Common myeloid progenitor, CD34-positive (primary cell): Measurements from ENCODE around the gene ATXN1.
"Not testable (repeated sequence)": the region's sequence is repeated elsewhere in the genome, so short reads cannot be mapped to it uniquely, and the experiment has no call there.

Experiments
- CTCF ChIA-PET: fragments of 350-600 bp; sonication (Branson Sonifier 250); formaldehyde crosslinking; loops from one replicate; lab custom pipeline; 2021; ENCODE audit warnings: antibody characterized with exemption; lab: Charles Lee
- POLR2A ChIA-PET: fragments of 350-600 bp; sonication (Branson Sonifier 250); formaldehyde crosslinking; loops from one replicate; lab custom pipeline; 2021; ENCODE audit warnings: antibody characterized with exemption; lab: Charles Lee
- DNase-seq, 3 donors: peaks; one replicate each; pipeline versions ENCODE4 v3.0.0 to v3.0.0-alpha.2; 2013
- H3K27ac ChIP-seq, 2 experiments: 1 replicate in 1 of 2; 2 replicates in 1 of 2; pipeline ENCODE4 v1.7.0; 2013; ENCODE audit warnings: inconsistent platforms in 2 of 2, low read length in 2 of 2, mild to moderate bottlenecking in 2 of 2, low read depth in 1 of 2, moderate library complexity in 1 of 2; ENCODE audit not compliant: severe bottlenecking in 2 of 2, insufficient read depth in 1 of 2, poor library complexity in 1 of 2
- H3K27me3 ChIP-seq, 5 experiments: replicated peaks in 2 of 5; 1 replicate in 3 of 5; 2 replicates in 2 of 5; pipeline versions ENCODE4 v1.6.1 to v1.7.0; 2013; ENCODE audit warnings: low read length in 4 of 5, mild to moderate bottlenecking in 2 of 5, moderate library complexity in 2 of 5, inconsistent platforms in 1 of 5; ENCODE audit not compliant: insufficient read depth in 5 of 5, control insufficient read depth in 4 of 5
- H3K36me3 ChIP-seq, 4 experiments: 1 replicate in 2 of 4; 2 replicates in 2 of 4; pipeline versions ENCODE4 v1.6.1 to v1.7.0; 2013; ENCODE audit warnings: low read length in 3 of 4, control low read depth in 1 of 4, mild to moderate bottlenecking in 1 of 4; ENCODE audit not compliant: control insufficient read depth in 4 of 4, insufficient read depth in 4 of 4
- H3K4me1 ChIP-seq, 4 experiments: 1 replicate in 3 of 4; 2 replicates in 1 of 4; pipeline versions ENCODE4 v1.6.1 to v1.7.1; 2013; ENCODE audit warnings: low read length in 3 of 4, mild to moderate bottlenecking in 3 of 4, control low read depth in 1 of 4, inconsistent platforms in 1 of 4, moderate library complexity in 1 of 4; ENCODE audit not compliant: control insufficient read depth in 4 of 4, insufficient read depth in 4 of 4; ENCODE audit errors: control extremely low read depth in 1 of 4
- H3K4me3 ChIP-seq, 7 experiments: 1 replicate in 4 of 7; 2 replicates in 3 of 7; pipeline versions ENCODE4 v1.5.1 to v1.7.0; 2013; ENCODE audit warnings: mild to moderate bottlenecking in 7 of 7, low read length in 6 of 7, moderate library complexity in 6 of 7, inconsistent platforms in 2 of 7, low read depth in 2 of 7, control low read depth in 1 of 7; ENCODE audit not compliant: insufficient read depth in 4 of 7, control insufficient read depth in 1 of 7; ENCODE audit errors: extremely low read depth in 1 of 7
- H3K9me3 ChIP-seq, 5 experiments: 1 replicate in 4 of 5; 2 replicates in 1 of 5; pipeline versions ENCODE4 v1.6.1 to v1.7.1; 2013; ENCODE audit warnings: low read length in 4 of 5, mild to moderate bottlenecking in 2 of 5, inconsistent platforms in 1 of 5, low read depth in 1 of 5, moderate library complexity in 1 of 5; ENCODE audit not compliant: control insufficient read depth in 4 of 5, insufficient read depth in 2 of 5; ENCODE audit errors: control extremely low read depth in 1 of 5
- WGBS: methylation state at CpG from one replicate; pipeline ENCODE4 v1.1.5; 2013; ENCODE audit not compliant: insufficient coverage; 5-methylcytosine and 5-hydroxymethylcytosine counted together

The ATXN1 gene

GRCh38 chr6:16619777-16620176 is 141.5 kb downstream of the ATXN1 start:
- ChIA-PET POLR2A (no interaction called here), CTCF (no interaction called here)
- Histone ChIP-seq H3K27ac (no peak overlapping the region), H3K36me3 (no peaks in the 10 kb centered on the region), H3K27me3 (no peaks in the 10 kb centered on the region), H3K4me1 (peaks cover 0 to 2% (median 0%) of the 10 kb centered on the region in 4 experiments), H3K9me3 (no peaks in the 10 kb centered on the region), H3K4me3 (no peak overlapping the region)
- WGBS, result 100% methylated on average over 1 of the region's 2 CpGs
- DNase-seq, result no peak

- Histone ChIP-seq H3K36me3 (no peaks in the 10 kb centered on the region), H3K9me3 (no peaks in the 10 kb centered on the region), H3K4me3 (no peak overlapping the region), H3K27ac (no peak overlapping the region), H3K4me1 (peaks cover 0 to 2% (median 0%) of the 10 kb centered on the region in 4 experiments), H3K27me3 (no peaks in the 10 kb centered on the region)
- POLR2A ChIA-PET, result no interaction called here
- WGBS, result no CpG with 5 or more reads among the region's 2 CpGs
- DNase-seq, result no peak
- CTCF ChIA-PET, result no interaction called here
Observed at GRCh38 chr6:16618962-16619361, 142.3 kb downstream of the ATXN1 start.

DNA sequence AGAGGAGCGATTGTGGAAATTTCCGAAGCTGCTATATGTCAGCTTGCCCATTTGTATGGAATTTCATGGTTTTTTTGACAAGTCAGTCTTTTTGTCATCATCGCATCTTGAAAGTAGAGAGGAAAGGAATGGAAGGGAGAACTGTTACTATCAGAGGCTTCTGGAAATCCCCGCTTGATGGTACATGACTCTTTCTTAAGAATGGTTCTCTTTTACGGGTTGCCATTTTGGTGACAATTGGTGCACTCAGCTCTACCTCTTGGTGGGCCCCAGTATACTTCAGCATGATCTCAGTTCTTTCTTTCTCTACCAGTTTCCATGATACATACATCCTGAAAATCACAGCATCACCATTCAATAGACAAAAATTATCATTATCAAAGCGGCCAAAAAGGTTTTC is 146.0 kb downstream of the ATXN1 start:
- H3K9me3 ChIP-seq, CTCF ChIA-PET, H3K27ac ChIP-seq, DNase-seq, POLR2A ChIA-PET, H3K36me3 ChIP-seq, H3K4me1 ChIP-seq, H3K27me3 ChIP-seq, H3K4me3 ChIP-seq: not testable (repeated sequence)
- WGBS, result 90% methylated on average over 2 of the region's 6 CpGs

DNA sequence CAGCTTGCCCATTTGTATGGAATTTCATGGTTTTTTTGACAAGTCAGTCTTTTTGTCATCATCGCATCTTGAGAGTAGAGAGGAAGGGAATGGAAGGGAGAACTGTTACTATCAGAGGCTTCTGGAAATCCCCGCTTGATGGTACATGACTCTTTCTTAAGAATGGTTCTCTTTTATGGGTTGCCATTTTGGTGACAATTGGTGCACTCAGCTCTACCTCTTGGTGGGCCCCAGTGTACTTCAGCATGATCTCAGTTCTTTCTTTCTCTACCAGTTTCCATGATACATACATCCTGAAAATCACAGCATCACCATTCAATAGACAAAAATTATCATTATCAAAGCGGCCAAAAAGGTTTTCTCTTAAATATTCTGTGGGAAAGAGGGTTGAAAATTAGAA is 147.1 kb downstream of the ATXN1 start:
- H3K9me3 ChIP-seq, DNase-seq, CTCF ChIA-PET, H3K27me3 ChIP-seq, H3K4me1 ChIP-seq, H3K36me3 ChIP-seq, H3K4me3 ChIP-seq, H3K27ac ChIP-seq, POLR2A ChIA-PET: not testable (repeated sequence)
- WGBS, result 100% methylated on average over 1 of the region's 3 CpGs

GRCh38 chr6:16613504-16613903 is 147.8 kb downstream of the ATXN1 start:
- H3K4me1 ChIP-seq, H3K27ac ChIP-seq, POLR2A ChIA-PET, DNase-seq, H3K9me3 ChIP-seq, H3K4me3 ChIP-seq, H3K27me3 ChIP-seq, H3K36me3 ChIP-seq: not testable (repeated sequence)
- CTCF ChIA-PET, result interaction anchor here (0.6 kb wide), 1 partner anchor 37 kb away, joined by 3 read pairs; no protein-coding TSS in a partner anchor
- 100% methylated on average over 1 of the region's 2 CpGs for WGBS

DNA sequence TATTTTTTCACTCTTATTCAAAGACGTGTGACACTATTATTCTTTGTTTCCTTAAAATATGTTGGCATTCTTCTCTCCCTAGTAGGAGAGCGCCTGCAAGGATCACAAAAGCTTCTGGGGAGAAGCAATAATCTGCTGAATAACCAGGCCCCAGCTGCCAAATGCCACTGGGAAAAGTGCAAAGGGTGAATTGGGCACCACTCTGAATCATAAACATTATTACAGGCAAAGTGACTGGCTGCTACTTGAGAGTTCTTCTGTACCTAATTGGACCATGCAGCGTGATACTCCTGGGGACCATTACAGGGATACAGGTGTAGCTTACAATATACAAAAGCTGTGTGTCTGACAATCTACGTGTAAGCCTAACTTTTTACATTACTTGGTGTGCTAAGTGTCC is 152.8 kb downstream of the ATXN1 start:
- ChIA-PET CTCF (no interaction called here), POLR2A (no interaction called here)
- 100% methylated on average over 1 of the region's 4 CpGs for WGBS
- H3K36me3 ChIP-seq, result peaks cover 0 to 2% (median 1%) of the 10 kb centered on the region in 4 experiments
- H3K27me3 ChIP-seq, result no peaks in the 10 kb centered on the region
- no peak for DNase-seq
- no peaks in the 10 kb centered on the region for H3K4me1 ChIP-seq
- H3K4me3 ChIP-seq, result no peak overlapping the region
- no peaks in the 10 kb centered on the region for H3K9me3 ChIP-seq
- no peak overlapping the region for H3K27ac ChIP-seq

DNA sequence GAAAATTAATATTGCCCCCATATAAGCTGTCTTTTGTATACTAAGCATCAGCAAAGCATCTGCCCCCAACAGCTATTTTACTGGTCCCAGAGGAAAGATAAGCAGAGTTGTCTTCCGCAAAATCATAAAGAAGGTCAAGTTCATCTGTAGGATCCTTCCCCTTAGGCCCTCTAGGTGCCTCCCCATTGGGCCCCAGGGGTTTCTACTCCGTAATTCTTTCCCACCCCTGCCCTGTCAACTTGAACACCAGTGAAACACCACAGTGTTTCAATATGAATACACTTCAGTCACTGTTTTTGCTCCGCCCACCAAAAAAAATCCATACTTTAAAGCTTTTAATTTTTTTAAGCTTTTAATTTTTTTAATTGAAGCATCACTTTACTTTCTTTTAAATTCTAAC is 159.2 kb downstream of the ATXN1 start:
- H3K4me1 ChIP-seq, result no peaks in the 10 kb centered on the region
- CTCF ChIA-PET, result interaction anchor here (2.1 kb wide), 1 partner anchor 12 kb away, joined by 6 read pairs; no protein-coding TSS in a partner anchor
- DNase-seq, result no peak
- POLR2A ChIA-PET, result interaction anchor here (0.5 kb wide), 1 partner anchor 97 kb away, joined by 6 read pairs; no protein-coding TSS in a partner anchor
- 100% methylated on average over 2 of the region's 3 CpGs for WGBS
- no peak overlapping the region for H3K27ac ChIP-seq
- H3K4me3 ChIP-seq, result no peak overlapping the region
- H3K9me3 ChIP-seq, result no peaks in the 10 kb centered on the region
- H3K36me3 ChIP-seq, result peaks cover 0 to 4% (median 2%) of the 10 kb centered on the region in 4 experiments
- H3K27me3 ChIP-seq, result no peaks in the 10 kb centered on the region
